Stimulated activated CD4-positive, alpha-beta T cell treated with anti-CD3 and anti-CD28 coated beads, TNF-alpha, amount 100 ng/mL, for 4 hours (primary cell): Measurements from ENCODE around the gene TMED6.

Experiments used
- DNase-seq, 3 experiments: peaks; one replicate each; pipeline ENCODE4 v3.0.0-alpha.2; 2020; ENCODE audit warnings: low read depth in 3 of 3

TMED6 gene

GRCh38 chr16:69351309-69352027, at the start of gene TMED6:
TSS of gene TMED6 (minus strand) at chr16:69351786. CDS start at chr16:69351753, 33 bp downstream.
- no peak for DNase-seq

GRCh38 chr16:69399361-69399760, 47.8 kb upstream of the TMED6 start:
- no peak for DNase-seq

- DNase-seq = no peak
These were observed 46.4 kb upstream of the TMED6 start for GRCh38 chr16:69397821-69398521.

- peak; percentile 20 to 55 (median 25) for DNase-seq
These were observed 44.8 kb upstream of the TMED6 start for GRCh38 chr16:69396187-69397061.

GRCh38 chr16:69395859-69396186, 44.2 kb upstream of the TMED6 start:
- DNase-seq = no peak

GRCh38 chr16:69393898-69394849, 42.6 kb upstream of the TMED6 start:
- no peak for DNase-seq

- DNase-seq = no peak
These were observed 35.0 kb upstream of the TMED6 start for GRCh38 chr16:69386596-69386995.

- no peak for DNase-seq
These were observed 33.4 kb upstream of the TMED6 start for GRCh38 chr16:69384974-69385373.

- DNase-seq = no peak
These were observed 30.8 kb upstream of the TMED6 start for GRCh38 chr16:69382421-69382820.

GRCh38 chr16:69381231-69381630, 29.6 kb upstream of the TMED6 start:
- DNase-seq = no peak

GRCh38 chr16:69378760-69379159, 27.2 kb upstream of the TMED6 start:
- no peak for DNase-seq

GRCh38 chr16:69378036-69378435, 26.4 kb upstream of the TMED6 start:
- no peak for DNase-seq

- no peak for DNase-seq
These were observed 24.9 kb upstream of the TMED6 start for GRCh38 chr16:69376393-69377059.

GRCh38 chr16:69373019-69373418, 21.4 kb upstream of the TMED6 start:
- no peak for DNase-seq

GRCh38 chr16:69371564-69371963, 20.0 kb upstream of the TMED6 start:
- DNase-seq = no peak

GRCh38 chr16:69368866-69369265, 17.3 kb upstream of the TMED6 start:
- DNase-seq = no peak

GRCh38 chr16:69367980-69368379, 16.4 kb upstream of the TMED6 start:
- DNase-seq = no peak

GRCh38 chr16:69366431-69366830, 14.8 kb upstream of the TMED6 start:
- DNase-seq = no peak

- DNase-seq = no peak
These were observed 14.3 kb upstream of the TMED6 start for GRCh38 chr16:69365901-69366300.

GRCh38 chr16:69364088-69364487, 12.5 kb upstream of the TMED6 start:
- DNase-seq = no peak

GRCh38 chr16:69363281-69363717, 11.7 kb upstream of the TMED6 start:
- DNase-seq = no peak
